ENCODE data around the gene DNAH17. TPM values are rescaled to one million over a fixed set of nuclear protein-coding genes. Genes with fewer than 3 reads are reported as not detected.

DNAH17 gene
- total and polyA plus RNA-seq, 2 of the 13 experiments (the other 11 are each of a cell fraction or from before 2014, with no cell fraction given), result 0.86 to 1.6 TPM

- TF ChIP-seq SP4 (CRISPR knock-in tag; IDR thresholded peaks at IDR 0.05) (0 out of 2 replicates have a peak, but pooled peaks have one; percentile 71), LCORL (IDR thresholded peaks at IDR 0.05) (no peak), LCORL (CRISPR knock-in tag; IDR thresholded peaks at IDR 0.05) (peak; percentile 86), ZSCAN12 (CRISPR knock-in tag; IDR thresholded peaks at IDR 0.05) (peak; percentile 28; the same call in 1 of the 2 replicates), ZNF136 (CRISPR knock-in tag; IDR thresholded peaks at IDR 0.05; ENCODE audit: low read depth) (peak; percentile 89), KDM3A (CRISPR knock-in tag; IDR thresholded peaks at IDR 0.05; ENCODE audit: low read depth) (peak; percentile 96; the same call in 1 of the 2 replicates), STAG1 (CRISPR knock-in tag; IDR thresholded peaks at IDR 0.05) (no peak), ZNF558 (CRISPR knock-in tag; IDR thresholded peaks at IDR 0.05; ENCODE audit: borderline replicate concordance) (peak; percentile 89; the same call in 1 of the 2 replicates), SIN3A (IDR thresholded peaks at IDR 0.05; ENCODE audit: borderline replicate concordance, low read depth, low read length) (peak; percentile 98; the same call in 1 of the 2 replicates), ZNF512B (CRISPR knock-in tag; IDR thresholded peaks at IDR 0.05; ENCODE audit: borderline replicate concordance) (no peak), ZNF251 (CRISPR knock-in tag; IDR thresholded peaks at IDR 0.05) (no peak), ZNF761 (CRISPR knock-in tag; conservative IDR thresholded peaks at IDR 0.05) (peak; percentile 85), TMF1 (CRISPR knock-in tag; IDR thresholded peaks at IDR 0.05; ENCODE audit: low read depth) (peak; percentile 62; the same call in 1 of the 2 replicates), ZFYVE20 (CRISPR knock-in tag; IDR thresholded peaks at IDR 0.05; ENCODE audit: borderline replicate concordance, low read depth) (no peak), ZNF747 (CRISPR knock-in tag; IDR thresholded peaks at IDR 0.05; ENCODE audit: borderline replicate concordance) (peak; percentile 97), NFIC (IDR thresholded peaks at IDR 0.05; ENCODE audit: low read length) (no peak), CHD4 (IDR thresholded peaks at IDR 0.05; ENCODE audit: borderline replicate concordance, low read length) (peak; percentile 56; the same call in 1 of the 2 replicates), MLX (CRISPR knock-in tag; IDR thresholded peaks at IDR 0.05) (peak; percentile 65; the same call in 1 of the 2 replicates), ZKSCAN8 (CRISPR knock-in tag; IDR thresholded peaks at IDR 0.05; ENCODE audit: borderline replicate concordance) (peak; percentile 94; the same call in 1 of the 2 replicates), ZNF746 (CRISPR knock-in tag; IDR thresholded peaks at IDR 0.05) (peak; percentile 82; the same call in 1 of the 2 replicates), ZBTB21 (CRISPR knock-in tag; IDR thresholded peaks at IDR 0.05) (0 out of 2 replicates have a peak, but pooled peaks have one; percentile 40), ZBTB44 (CRISPR knock-in tag; IDR thresholded peaks at IDR 0.05) (no peak), ZNF414 (CRISPR knock-in tag; IDR thresholded peaks at IDR 0.05) (peak; percentile 89)
Observed at GRCh38 chr17:78378225-78379130, 198.7 kb downstream of the DNAH17 start, which contains the start of gene PGS1 (continued).

All from HepG2 (cell line).